ENCODE results near the gene HIF3A. TPM values are rescaled to one million over a fixed set of nuclear protein-coding genes. Genes with fewer than 3 reads are reported as not detected.

HIF3A gene
- total RNA-seq, 2 experiments from 2014 or later: not detected

GRCh38 chr19:46357846-46358583 is 61.2 kb downstream of the HIF3A start:
- TF ChIP-seq CTCF (IDR thresholded peaks at IDR 0.05): no peak
- ATAC-seq (ENCODE audit: poor library complexity) (no peak), DNase-seq (no peak)
- Mint-ChIP-seq H3K36me3 (ENCODE audit: low read depth) (peaks cover 63% of the 10 kb centered on the region), H3K4me3 (no peak overlapping the region), H3K9me3 (no peaks in the 10 kb centered on the region), H3K27ac (peak overlapping the region; percentile 53), H3K27me3 (no peaks in the 10 kb centered on the region), H3K4me1 (ENCODE audit: low read depth) (peaks cover 42% of the 10 kb centered on the region)
- Histone ChIP-seq H3K9me3 (ENCODE audit: control insufficient read depth in 1 of 2, insufficient read depth in 1 of 2, low read length in 2 of 2) (no peaks in the 10 kb centered on the region), H3K36me3 (ENCODE audit: insufficient read depth, low read length) (peaks cover 42% of the 10 kb centered on the region), H3K27ac (ENCODE audit: low read depth in 1 of 2, low read length in 2 of 2) (no peak overlapping the region), H3K4me3 (ENCODE audit: low read length) (no peak overlapping the region), H3K27me3 (ENCODE audit: control insufficient read depth in 1 of 2, insufficient read depth in 2 of 2, low read length in 2 of 2) (no peaks in the 10 kb centered on the region), H3K4me1 (ENCODE audit: insufficient read depth, low read length) (peaks cover 24% of the 10 kb centered on the region)
- intact Hi-C loops (cut with DNase I, micrococcal nuclease): no loop called here
- ChIA-PET POLR2A (no interaction called here), CTCF (no interaction called here)

DNA sequence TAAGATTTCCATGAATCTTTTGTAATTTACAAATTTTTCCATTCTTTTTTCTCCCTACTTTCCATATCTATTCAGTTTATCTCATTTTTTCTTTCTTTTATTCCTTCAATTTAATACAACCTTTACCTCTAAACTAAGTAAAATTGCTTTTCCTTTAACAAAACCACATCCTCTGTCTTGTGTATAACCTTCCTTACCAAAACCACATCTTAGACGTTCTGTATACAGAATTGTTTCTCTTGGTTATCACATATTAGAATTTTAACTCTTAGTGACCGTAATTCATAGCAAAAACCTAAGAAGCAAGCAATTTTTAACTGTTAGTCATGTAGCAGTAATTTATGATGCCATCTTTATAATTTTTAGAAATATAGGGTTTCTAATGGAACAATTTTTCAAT is 65.1 kb downstream of the HIF3A start:
- peak overlapping the region; percentile 3 for H3K27ac Mint-ChIP-seq
- intact Hi-C loops (cut with DNase I, micrococcal nuclease): no loop called here
- peaks cover 34% of the 10 kb centered on the region for H3K36me3 ChIP-seq (ENCODE audit: insufficient read depth, low read length)
- H3K9me3 Mint-ChIP-seq: no peaks in the 10 kb centered on the region
- H3K4me3 Mint-ChIP-seq: peak overlapping the region; percentile 81
- H3K27ac ChIP-seq (ENCODE audit: low read depth in 1 of 2, low read length in 2 of 2): no peak overlapping the region
- ChIA-PET POLR2A (interaction anchor here (0.9 kb wide), 2 partner anchors 11 to 15 kb away, joined by 3 read pairs; partner anchors contain the start of gene PPP5C), CTCF (no interaction called here)
- H3K36me3 Mint-ChIP-seq (ENCODE audit: low read depth): peaks cover 57% of the 10 kb centered on the region
- ATAC-seq (ENCODE audit: poor library complexity) (peak; percentile 89), DNase-seq (peak in 3 of 14 experiments; percentile 49 to 84 (median 59))
- no peak for TF ChIP-seq CTCF (IDR thresholded peaks at IDR 0.05)
- no peaks in the 10 kb centered on the region for H3K9me3 ChIP-seq (ENCODE audit: control insufficient read depth in 1 of 2, insufficient read depth in 1 of 2, low read length in 2 of 2)
- peaks cover 47% of the 10 kb centered on the region for H3K4me1 Mint-ChIP-seq (ENCODE audit: low read depth)
- peak overlapping the region; percentile 25 for H3K4me3 ChIP-seq (ENCODE audit: low read length)
- peaks cover 14% of the 10 kb centered on the region for H3K4me1 ChIP-seq (ENCODE audit: insufficient read depth, low read length)
- no peaks in the 10 kb centered on the region for H3K27me3 ChIP-seq (ENCODE audit: control insufficient read depth in 1 of 2, insufficient read depth in 2 of 2, low read length in 2 of 2)
- no peaks in the 10 kb centered on the region for H3K27me3 Mint-ChIP-seq

GRCh38 chr19:46364359-46364758 is 67.5 kb downstream of the HIF3A start:
- H3K4me1 ChIP-seq (ENCODE audit: insufficient read depth, low read length): peaks cover 14% of the 10 kb centered on the region
- ATAC-seq (ENCODE audit: poor library complexity) (no peak), DNase-seq (no peak)
- Mint-ChIP-seq H3K9me3 (no peaks in the 10 kb centered on the region), H3K27me3 (no peaks in the 10 kb centered on the region), H3K4me3 (no peak overlapping the region), H3K27ac (no peak overlapping the region), H3K36me3 (ENCODE audit: low read depth) (peaks cover 47% of the 10 kb centered on the region), H3K4me1 (ENCODE audit: low read depth) (peaks cover 32% of the 10 kb centered on the region)
- peaks cover 38% of the 10 kb centered on the region for H3K36me3 ChIP-seq (ENCODE audit: insufficient read depth, low read length)
- ChIA-PET CTCF (interaction anchor here (0.6 to 0.7 kb wide), 3 partner anchors 10 to 31 kb away, joined by 3 to 4 read pairs (median 3); partner anchors contain the start of gene PPP5C), POLR2A (interaction anchor here (1.0 kb wide), 1 partner anchor 13 kb away, joined by 3 read pairs; no protein-coding TSS in a partner anchor)
- intact Hi-C loops (cut with DNase I, micrococcal nuclease): no loop called here
- TF ChIP-seq CTCF (IDR thresholded peaks at IDR 0.05): no peak
- no peaks in the 10 kb centered on the region for H3K9me3 ChIP-seq (ENCODE audit: control insufficient read depth in 1 of 2, insufficient read depth in 1 of 2, low read length in 2 of 2)
- no peak overlapping the region for H3K27ac ChIP-seq (ENCODE audit: low read depth in 1 of 2, low read length in 2 of 2)
- no peak overlapping the region for H3K4me3 ChIP-seq (ENCODE audit: low read length)
- H3K27me3 ChIP-seq (ENCODE audit: control insufficient read depth in 1 of 2, insufficient read depth in 2 of 2, low read length in 2 of 2): no peaks in the 10 kb centered on the region

Measured in CD4-positive, alpha-beta T cell (primary cell).